ENCODE data around the gene CALML3.

DNA sequence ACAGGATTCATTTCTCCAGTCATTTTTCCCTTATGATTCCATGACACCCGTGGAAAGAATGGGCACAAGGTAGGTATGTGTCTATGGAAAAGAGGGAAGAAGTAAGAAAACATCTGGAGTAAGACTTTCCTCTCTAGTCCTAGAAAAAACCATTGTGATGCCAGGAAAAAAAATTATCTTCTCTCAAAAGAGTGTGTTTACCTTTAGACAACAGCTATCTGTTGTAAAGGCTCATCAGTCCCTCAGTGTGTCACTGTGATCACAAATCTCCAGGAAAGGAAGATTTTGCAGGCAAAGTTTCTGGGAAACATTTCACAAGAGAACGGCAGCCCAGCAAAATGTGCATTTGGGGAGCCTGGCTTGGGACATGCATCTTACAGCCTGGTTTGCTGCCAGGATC lies 44.8 kb downstream of the CALML3 start:
- TF ChIP-seq, protein P1, sequence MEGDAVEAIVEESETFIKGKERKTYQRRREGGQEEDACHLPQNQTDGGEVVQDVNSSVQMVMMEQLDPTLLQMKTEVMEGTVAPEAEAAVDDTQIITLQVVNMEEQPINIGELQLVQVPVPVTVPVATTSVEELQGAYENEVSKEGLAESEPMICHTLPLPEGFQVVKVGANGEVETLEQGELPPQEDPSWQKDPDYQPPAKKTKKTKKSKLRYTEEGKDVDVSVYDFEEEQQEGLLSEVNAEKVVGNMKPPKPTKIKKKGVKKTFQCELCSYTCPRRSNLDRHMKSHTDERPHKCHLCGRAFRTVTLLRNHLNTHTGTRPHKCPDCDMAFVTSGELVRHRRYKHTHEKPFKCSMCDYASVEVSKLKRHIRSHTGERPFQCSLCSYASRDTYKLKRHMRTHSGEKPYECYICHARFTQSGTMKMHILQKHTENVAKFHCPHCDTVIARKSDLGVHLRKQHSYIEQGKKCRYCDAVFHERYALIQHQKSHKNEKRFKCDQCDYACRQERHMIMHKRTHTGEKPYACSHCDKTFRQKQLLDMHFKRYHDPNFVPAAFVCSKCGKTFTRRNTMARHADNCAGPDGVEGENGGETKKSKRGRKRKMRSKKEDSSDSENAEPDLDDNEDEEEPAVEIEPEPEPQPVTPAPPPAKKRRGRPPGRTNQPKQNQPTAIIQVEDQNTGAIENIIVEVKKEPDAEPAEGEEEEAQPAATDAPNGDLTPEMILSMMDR (conservative IDR thresholded peaks at IDR 0.05; ENCODE audit: low read depth, low read length): no peak
- TF ChIP-seq EZH2phosphoT487 (IDR thresholded peaks at IDR 0.05; ENCODE audit: borderline replicate concordance, low read length) (no peak), EZH2 (IDR thresholded peaks at IDR 0.05; ENCODE audit: low read length, unreplicated experiment) (no peak)

Measured in PC-3 (cell line).